Fibroblast of pulmonary artery (primary cell): ENCODE results near the gene CEP295NL.
A peak's percentile ranks its signal among the peaks of the same experiment; 100 is the strongest.

Source experiments
- DNase-seq: peaks from one replicate; pipeline ENCODE4 v3.0.0-alpha.2; 2010; ENCODE audit warnings: low read depth
- H3K4me3 ChIP-seq: replicated peaks from 2 replicates; pipeline ENCODE4 v1.5.1; 2011; ENCODE audit warnings: low read depth, mild to moderate bottlenecking, control low read depth, low read length, moderate library complexity
- CTCF ChIP-seq: IDR thresholded peaks from 2 replicates; pipeline ENCODE4 v1.5.1; 2011; ENCODE audit warnings: mild to moderate bottlenecking, control low read depth, low read length, inconsistent platforms; ENCODE audit errors: missing control alignments

The CEP295NL gene

GRCh38 chr17:78901806-78902205 is 1.2 kb downstream of the CEP295NL start:
- DNase-seq, result no peak
- no peak overlapping the region for H3K4me3 ChIP-seq
- no peak for TF ChIP-seq CTCF

GRCh38 chr17:78900816-78901215 is 2.2 kb downstream of the CEP295NL start:
- DNase-seq, result no peak
- TF ChIP-seq CTCF, result no peak
- no peak overlapping the region for H3K4me3 ChIP-seq

- DNase-seq, result peak; percentile 26
- TF ChIP-seq CTCF, result no peak
- H3K4me3 ChIP-seq, result no peak overlapping the region
Observed at GRCh38 chr17:78899361-78900260, 3.4 kb downstream of the CEP295NL start.

- H3K4me3 ChIP-seq, result no peak overlapping the region
- no peak for TF ChIP-seq CTCF
- DNase-seq, result no peak
Observed at GRCh38 chr17:78898947-78899346, 4.1 kb downstream of the CEP295NL start.

- DNase-seq, result no peak
- no peak for TF ChIP-seq CTCF
- H3K4me3 ChIP-seq, result no peak overlapping the region
Observed at GRCh38 chr17:78898075-78898836, 4.7 kb downstream of the CEP295NL start.

- no peak for DNase-seq
- TF ChIP-seq CTCF, result no peak
Observed at GRCh38 chr17:78897664-78898047, 5.3 kb downstream of the CEP295NL start.

More at GRCh38 chr17:78897664-78898047, 5.3 kb downstream of the CEP295NL start:
- H3K4me3 ChIP-seq, result no peak overlapping the region
